Measurements from ENCODE around the gene ARHGAP10. TPM values are rescaled to one million over a fixed set of nuclear protein-coding genes. Genes with fewer than 3 reads are reported as not detected.
A peak's percentile ranks its signal among the peaks of the same experiment; 100 is the strongest.

ARHGAP10 gene
- total RNA-seq, 2 donors from 2014 or later = 36.1 to 43.5 TPM

GRCh38 chr4:147727476-147728028 is 4.3 kb upstream of the ARHGAP10 start:
- H3K9me3 ChIP-seq = no peaks in the 10 kb centered on the region
- H3K36me3 ChIP-seq = no peaks in the 10 kb centered on the region
- H3K4me3 ChIP-seq = no peak overlapping the region
- no peak for TF ChIP-seq CTCF (IDR thresholded peaks at IDR 0.05)
- H3K27ac ChIP-seq = no peak overlapping the region
- H3K27me3 ChIP-seq = no peaks in the 10 kb centered on the region
- DNase-seq (ENCODE audit: low spot score) = no peak
- peaks cover 0 to 6% of the 10 kb centered on the region in 2 donors for H3K4me1 ChIP-seq

- no peak for DNase-seq (ENCODE audit: low spot score)
- no peaks in the 10 kb centered on the region for H3K9me3 ChIP-seq
- no peaks in the 10 kb centered on the region for H3K36me3 ChIP-seq
- H3K27me3 ChIP-seq = no peaks in the 10 kb centered on the region
- no peak for TF ChIP-seq CTCF (IDR thresholded peaks at IDR 0.05)
- H3K4me1 ChIP-seq = peaks cover 0 to 27% of the 10 kb centered on the region in 2 donors
- H3K4me3 ChIP-seq = no peak overlapping the region
- H3K27ac ChIP-seq = no peak overlapping the region
Observed at GRCh38 chr4:147730333-147730732, 1.6 kb upstream of the ARHGAP10 start.

GRCh38 chr4:147732518-147733235 is 789 bp downstream of the ARHGAP10 start:
- H3K4me3 ChIP-seq = peak overlapping the region; percentile 79 to 87
- DNase-seq (ENCODE audit: low spot score) = no peak
- H3K4me1 ChIP-seq = peaks cover 0 to 50% of the 10 kb centered on the region in 2 donors
- H3K36me3 ChIP-seq = no peaks in the 10 kb centered on the region
- no peaks in the 10 kb centered on the region for H3K9me3 ChIP-seq
- H3K27me3 ChIP-seq = no peaks in the 10 kb centered on the region
- no peak for TF ChIP-seq CTCF (IDR thresholded peaks at IDR 0.05)
- H3K27ac ChIP-seq = peak overlapping the region; percentile 94 to 96

- Histone ChIP-seq H3K27ac (peak overlapping the region; percentile 94 to 96), H3K4me3 (peak overlapping the region; percentile 79 to 87), H3K36me3 (no peaks in the 10 kb centered on the region), H3K4me1 (peaks cover 0 to 54% of the 10 kb centered on the region in 2 donors), H3K27me3 (no peaks in the 10 kb centered on the region), H3K9me3 (no peaks in the 10 kb centered on the region)
- no peak for TF ChIP-seq CTCF (IDR thresholded peaks at IDR 0.05)
- DNase-seq (ENCODE audit: low spot score) = no peak
Observed at GRCh38 chr4:147733716-147734344, 1.9 kb downstream of the ARHGAP10 start.

DNA sequence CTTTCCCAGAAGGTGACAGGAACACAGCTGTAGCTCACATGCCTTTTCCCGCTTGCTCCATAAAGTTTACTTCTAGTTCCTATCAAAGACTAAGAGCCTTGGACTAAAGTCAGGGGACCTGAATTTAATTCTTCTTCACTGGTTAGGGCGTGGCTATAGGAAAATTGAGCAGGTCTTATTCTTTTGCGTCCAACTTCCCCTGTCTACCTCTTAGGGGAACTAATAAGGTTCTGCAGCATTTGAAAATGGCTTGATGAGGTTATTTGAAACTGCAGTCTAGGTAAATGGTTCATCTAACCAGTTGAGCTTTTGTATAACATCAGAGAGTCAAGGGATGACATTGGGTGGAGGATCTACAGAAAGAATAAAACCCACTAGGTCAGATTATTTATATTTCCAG is 2.6 kb downstream of the ARHGAP10 start:
- peaks cover 0 to 61% of the 10 kb centered on the region in 2 donors for H3K4me1 ChIP-seq
- no peaks in the 10 kb centered on the region for H3K9me3 ChIP-seq
- no peak for DNase-seq (ENCODE audit: low spot score)
- H3K4me3 ChIP-seq = peak overlapping the region; percentile 79 to 87
- no peaks in the 10 kb centered on the region for H3K36me3 ChIP-seq
- TF ChIP-seq CTCF (IDR thresholded peaks at IDR 0.05) = no peak
- no peaks in the 10 kb centered on the region for H3K27me3 ChIP-seq
- H3K27ac ChIP-seq = peak overlapping the region; percentile 94 to 96

Measured in right atrium auricular region (tissue), 2 donors.